GM12892 (cell line): ENCODE results near the gene TCN1.

Experiments used
- POLR2A ChIP-seq: IDR thresholded peaks from 2 replicates; pipeline ENCODE4 v1.6.1; 2011; ENCODE audit warnings: low read depth, low read length, control low read depth
- POLR2AphosphoS5 ChIP-seq: IDR thresholded peaks from 2 replicates; pipeline ENCODE4 v1.6.1; 2011; ENCODE audit warnings: low read depth, low read length, control low read depth
- TAF1 ChIP-seq: IDR thresholded peaks from 2 replicates; pipeline ENCODE4 v1.6.1; 2011; ENCODE audit warnings: low read depth, mild to moderate bottlenecking, control low read depth, low read length, borderline replicate concordance

DNA sequence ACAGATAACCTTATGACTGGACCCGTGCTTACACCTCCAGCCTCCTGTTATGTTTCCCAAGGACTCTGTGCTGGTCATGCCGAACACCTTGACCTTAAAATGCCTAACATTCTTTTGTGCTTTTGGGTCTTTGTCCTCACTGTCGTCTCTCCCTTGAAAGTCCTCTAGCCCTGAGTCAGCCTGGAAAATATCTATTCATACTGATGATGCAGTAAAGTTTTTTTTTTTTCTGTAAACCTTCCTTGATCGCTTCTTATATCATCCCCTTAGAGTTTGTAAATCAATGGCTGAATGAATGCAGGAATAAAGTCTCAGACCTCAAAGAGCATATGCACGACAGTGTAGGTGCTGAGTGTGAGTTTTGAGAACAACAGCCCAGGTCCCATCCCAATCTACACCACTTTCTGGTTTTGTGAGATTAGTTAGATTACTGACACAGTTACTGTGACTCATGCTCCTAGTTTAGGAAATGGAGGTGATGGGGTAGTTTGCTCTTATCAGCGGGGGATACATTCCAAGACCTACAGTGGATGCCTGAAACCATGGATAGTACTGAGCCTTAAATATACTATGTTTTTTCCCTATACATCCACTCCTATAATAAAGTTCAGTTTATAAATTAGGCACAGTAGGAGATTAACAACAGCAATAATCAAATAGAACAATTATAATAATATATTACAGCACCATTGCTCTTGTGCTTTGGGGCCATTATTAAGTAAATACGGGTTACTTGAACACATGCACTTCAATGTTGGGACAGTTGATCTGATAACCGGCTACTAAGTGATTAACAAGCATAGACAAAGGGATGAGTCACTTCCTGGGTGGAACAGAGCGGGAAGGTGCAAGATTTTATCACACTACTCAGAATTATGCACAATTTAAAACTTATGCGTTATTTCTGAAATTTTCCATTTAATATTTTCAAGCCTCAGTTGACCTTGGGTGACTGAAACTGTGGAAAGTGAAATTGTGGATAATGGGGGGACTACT is 8.6 kb downstream of the TCN1 start:
- TF ChIP-seq POLR2A (no peak), POLR2AphosphoS5 (no peak), TAF1 (no peak)
